BLaER1 treated with 17β-estradiol and CSF1 and Interleukin-3, amounts not matched to agents 10 nM and 100 nM (cell line): ENCODE data around the gene FBH1.
"Not testable (repeated sequence)": the region's sequence is repeated elsewhere in the genome, so short reads cannot be mapped to it uniquely, and the experiment has no call there.

ENCODE experiments used
- H3K27ac ChIP-seq, 11 experiments: shearing (Covaris generic); formaldehyde crosslinking; 2 replicates each; pipeline ENCODE4 v1.8.1; 2022
- H3K27me3 ChIP-seq, 11 experiments: shearing (Covaris generic); formaldehyde crosslinking; 2 replicates each; pipeline ENCODE4 v1.8.1; 2022
- H3K36me3 ChIP-seq, 11 experiments: shearing (Covaris generic); formaldehyde crosslinking; 2 replicates each; pipeline ENCODE4 v1.8.1; 2022
- H3K4me1 ChIP-seq, 10 experiments: shearing (Covaris generic); formaldehyde crosslinking; 2 replicates each; pipeline ENCODE4 v1.8.1; 2022
- H3K4me2 ChIP-seq, 11 experiments: shearing (Covaris generic); formaldehyde crosslinking; 2 replicates each; pipeline ENCODE4 v1.8.1; 2022
- H3K4me3 ChIP-seq, 10 experiments: shearing (Covaris generic); formaldehyde crosslinking; 2 replicates each; pipeline ENCODE4 v1.8.1; 2022
- H3K9ac ChIP-seq, 11 experiments: shearing (Covaris generic); formaldehyde crosslinking; 2 replicates each; pipeline ENCODE4 v1.8.1; 2022
- H3K9me3 ChIP-seq, 11 experiments: shearing (Covaris generic); formaldehyde crosslinking; replicated peaks in 1 of 11; 2 replicates each; pipeline ENCODE4 v1.8.1; 2022
- H4K20me1 ChIP-seq, 11 experiments: shearing (Covaris generic); formaldehyde crosslinking; 2 replicates each; pipeline ENCODE4 v1.8.1; 2022
- Cebpa-rat ChIP-seq, 11 experiments: shearing (Covaris generic); IDR thresholded peaks; 2 replicates each; pipeline ENCODE4 v1.8.1; 2022

The FBH1 gene

DNA sequence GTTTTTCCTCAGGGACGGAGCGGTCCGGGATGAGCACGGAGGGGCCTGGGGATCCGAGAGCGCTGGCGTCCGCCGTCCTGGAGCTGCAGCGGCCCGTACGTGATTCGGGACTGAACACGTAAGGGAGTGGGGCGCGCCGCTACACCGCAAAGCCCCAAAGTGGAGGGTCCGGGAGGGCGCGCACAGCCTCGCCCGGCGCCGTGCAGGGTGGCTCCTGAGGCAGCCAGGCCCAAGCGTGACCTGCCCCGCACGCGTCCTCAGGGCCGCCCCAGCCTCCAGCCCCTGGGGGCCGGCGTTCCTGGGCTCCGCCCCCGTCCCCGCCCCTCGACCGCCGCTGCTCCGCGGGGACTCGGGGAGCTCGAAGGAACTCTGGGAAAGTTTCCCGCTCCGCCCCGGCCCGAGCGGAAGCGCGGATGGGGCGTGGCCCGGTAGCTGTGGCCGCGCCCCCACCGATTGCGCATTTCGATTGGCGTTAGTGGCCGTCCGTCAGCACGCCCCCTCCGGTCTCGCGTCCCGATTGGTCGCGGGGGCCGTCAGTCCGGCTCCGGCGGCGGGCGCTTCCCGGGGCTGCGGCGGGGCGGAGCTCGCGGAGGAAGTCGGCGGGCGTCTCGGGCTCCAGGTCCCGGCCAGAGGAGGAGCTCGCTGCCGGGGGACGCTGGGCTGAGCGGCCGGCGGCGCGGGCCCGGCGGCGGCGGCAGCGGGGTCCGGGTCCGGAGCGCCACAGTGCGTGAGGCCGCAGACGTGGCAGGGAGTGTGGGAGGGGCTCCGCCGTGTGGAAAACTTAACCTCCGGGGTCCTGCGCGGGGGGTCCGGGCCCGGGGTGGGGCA lies at the start of gene FBH1, which contains the start of gene ANKRD16:
TSS of gene FBH1 (plus strand) at position 620 of the 828 bp plus-strand sequence. CDS start at position 723, 103 bp downstream.
TSS of gene ANKRD16 (minus strand) at position 270 of the 828 bp plus-strand sequence. CDS start 539 bp downstream, outside the sequence.
- Histone ChIP-seq H3K36me3 (peaks cover 26 to 58% (median 39%) of the 10 kb centered on the region in 11 experiments), H3K4me3 (peak within 1 kb of the TSS; percentile 70 to 99 (median 88)), H4K20me1 (peaks cover 23 to 60% (median 43%) of the 10 kb centered on the region in 11 experiments; a peak in 19 of 22 replicates), H3K4me2 (peak within 1 kb of the TSS; percentile 86 to 100 (median 98)), H3K27me3 (no peaks in the 10 kb centered on the region), H3K9ac (peak within 1 kb of the TSS; percentile 80 to 97 (median 92)), H3K9me3 (no peaks in the 10 kb centered on the region), H3K4me1 (peaks cover 32 to 47% (median 39%) of the 10 kb centered on the region in 10 experiments), H3K27ac (peak within 1 kb of the TSS; percentile 67 to 91 (median 88))
- TF ChIP-seq Cebpa-rat (IDR thresholded peaks at IDR 0.05): no peak

DNA sequence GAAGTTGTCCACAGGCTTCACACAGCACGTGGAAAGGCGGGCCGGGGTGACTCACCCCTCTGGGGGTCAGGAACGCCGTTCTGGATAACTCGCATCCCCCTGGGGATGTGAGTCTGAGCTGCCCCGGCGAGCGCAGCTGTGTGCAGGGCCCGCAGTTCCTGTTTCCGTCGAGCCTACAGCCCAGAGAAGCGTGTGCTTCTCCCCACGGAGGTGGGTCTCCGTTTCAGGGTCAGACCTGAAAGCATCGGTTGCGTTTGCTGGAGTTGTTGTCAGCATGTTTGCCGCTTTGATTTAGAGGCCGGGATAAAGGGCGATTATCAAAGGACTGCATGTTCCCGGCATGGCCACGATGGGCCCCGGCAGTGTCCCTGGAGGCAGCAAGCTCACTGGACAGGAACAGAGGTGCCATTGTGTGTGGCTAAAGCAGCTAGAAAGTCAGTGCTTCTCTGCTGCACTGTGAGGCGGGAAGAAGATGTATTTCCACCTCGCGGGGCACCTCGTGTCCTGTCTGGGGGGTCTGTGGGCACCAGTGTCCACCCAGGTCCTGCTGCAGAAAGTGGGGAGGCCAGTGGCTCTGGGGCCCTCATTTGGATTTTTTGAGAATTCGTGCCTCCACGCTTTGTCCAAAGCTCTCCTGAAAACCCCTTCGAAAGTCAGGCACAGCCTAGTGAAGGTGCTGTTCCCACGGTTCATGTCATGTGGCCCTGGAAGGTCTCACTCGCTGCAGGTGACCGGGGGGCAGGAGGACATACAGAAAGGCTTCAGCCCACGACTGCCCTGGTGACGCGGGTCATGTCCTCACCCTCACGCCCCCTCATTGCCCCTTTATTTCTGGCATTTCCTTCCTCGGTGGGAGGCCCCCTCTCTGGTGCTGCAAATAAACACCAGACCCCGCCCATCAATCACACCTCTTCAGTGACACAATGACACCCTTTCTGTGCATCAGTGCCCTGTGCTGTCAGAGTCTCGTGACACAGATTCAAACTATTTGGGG lies 49.4 kb upstream of the FBH1 start:
- H3K4me2 ChIP-seq: peak overlapping the region; percentile 75 to 98 (median 89)
- no peaks in the 10 kb centered on the region for H4K20me1 ChIP-seq
- peak overlapping the region; percentile 28 to 85 (median 77); a peak in 20 of 22 replicates for H3K9ac ChIP-seq
- peak overlapping the region; percentile 20 to 59 (median 53); a peak in 18 of 20 replicates for H3K4me3 ChIP-seq
- H3K27ac ChIP-seq: peak overlapping the region in 10 of 11 experiments; percentile 23 to 96 (median 86); a peak in 20 of 22 replicates
- H3K4me1 ChIP-seq: peaks cover 19 to 74% (median 58%) of the 10 kb centered on the region in 10 experiments
- no peak for TF ChIP-seq Cebpa-rat (IDR thresholded peaks at IDR 0.05)
- H3K9me3 ChIP-seq: no peaks in the 10 kb centered on the region
- no peaks in the 10 kb centered on the region for H3K36me3 ChIP-seq
- peaks cover 0 to 5% (median 0%) of the 10 kb centered on the region in 11 experiments; a peak in 2 of 22 replicates for H3K27me3 ChIP-seq

DNA sequence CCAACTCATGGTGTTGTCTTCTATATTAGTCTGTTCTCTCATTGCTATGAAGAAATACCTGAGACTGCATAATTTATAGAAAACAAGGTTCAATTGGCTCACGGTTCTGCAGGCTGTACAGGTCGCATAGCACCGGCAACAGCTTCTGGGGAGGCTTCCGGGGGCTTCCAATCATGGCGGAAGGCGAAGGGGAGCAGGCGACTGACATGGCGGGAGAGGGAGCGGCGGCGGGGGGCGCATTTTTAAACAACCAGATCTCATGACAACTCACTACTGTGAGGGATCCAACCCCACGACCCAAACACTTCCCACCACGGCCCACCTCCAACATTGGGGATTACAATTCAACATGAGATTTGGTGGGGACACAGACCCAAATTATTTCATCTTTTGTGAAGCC lies 48.1 kb upstream of the FBH1 start:
- H3K4me2 ChIP-seq: peak overlapping the region in 8 of 11 experiments; percentile 82 to 98 (median 92); a peak in 15 of 22 replicates
- TF ChIP-seq Cebpa-rat (IDR thresholded peaks at IDR 0.05): no peak
- no peaks in the 10 kb centered on the region for H4K20me1 ChIP-seq
- H3K9me3 ChIP-seq: no peaks in the 10 kb centered on the region
- H3K27me3 ChIP-seq: peaks cover 0 to 5% (median 0%) of the 10 kb centered on the region in 11 experiments; a peak in 2 of 22 replicates
- H3K4me3 ChIP-seq: no peak overlapping the region
- H3K36me3 ChIP-seq: no peaks in the 10 kb centered on the region
- peaks cover 31 to 86% (median 67%) of the 10 kb centered on the region in 10 experiments for H3K4me1 ChIP-seq
- H3K27ac ChIP-seq: peak overlapping the region in 2 of 11 experiments; percentile 90 to 96; a peak in 3 of 22 replicates
- H3K9ac ChIP-seq: peak overlapping the region in 1 of 11 experiments; percentile 85; a peak in 1 of 22 replicates

DNA sequence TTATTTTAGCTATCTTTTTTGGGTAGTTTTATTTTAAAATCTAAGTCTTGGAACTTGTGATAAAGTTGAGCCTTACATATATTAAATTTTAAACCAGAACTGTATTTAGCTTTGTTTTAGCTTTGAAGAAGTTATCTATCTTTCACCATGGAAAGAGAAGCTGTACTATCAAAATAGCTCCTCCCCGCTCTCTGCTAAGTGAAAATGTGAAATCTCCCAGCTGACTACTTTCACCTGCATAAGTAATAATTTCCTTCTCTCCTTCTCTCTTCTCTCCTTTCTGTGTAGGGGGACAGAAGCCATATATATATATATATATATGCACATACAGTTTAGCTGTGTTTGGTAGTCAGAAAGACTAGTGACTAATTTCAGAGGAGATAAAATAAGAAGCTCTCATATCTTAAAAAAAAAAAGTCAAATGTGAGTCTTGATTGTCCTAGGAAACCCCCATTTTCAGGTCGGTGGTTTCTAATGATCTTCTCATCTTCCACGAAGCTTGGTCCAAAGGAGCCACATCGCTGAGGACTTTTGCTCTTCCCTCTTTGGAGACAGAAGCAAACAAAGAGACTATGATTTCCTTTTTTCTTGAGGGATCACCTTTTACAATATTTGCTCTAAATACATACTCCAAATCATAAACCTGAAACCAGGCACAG lies 46.2 kb upstream of the FBH1 start:
- Histone ChIP-seq H3K4me3 (no peak overlapping the region), H3K27me3 (peaks cover 0 to 5% (median 0%) of the 10 kb centered on the region in 11 experiments; a peak in 2 of 22 replicates), H3K4me1 (peaks cover 35 to 74% (median 55%) of the 10 kb centered on the region in 10 experiments), H3K9ac (no peak overlapping the region), H3K27ac (no peak overlapping the region), H4K20me1 (no peaks in the 10 kb centered on the region), H3K9me3 (no peaks in the 10 kb centered on the region), H3K4me2 (peak overlapping the region in 7 of 11 experiments; percentile 0 to 45 (median 32); a peak in 8 of 22 replicates), H3K36me3 (no peaks in the 10 kb centered on the region)
- TF ChIP-seq Cebpa-rat (IDR thresholded peaks at IDR 0.05): no peak

DNA sequence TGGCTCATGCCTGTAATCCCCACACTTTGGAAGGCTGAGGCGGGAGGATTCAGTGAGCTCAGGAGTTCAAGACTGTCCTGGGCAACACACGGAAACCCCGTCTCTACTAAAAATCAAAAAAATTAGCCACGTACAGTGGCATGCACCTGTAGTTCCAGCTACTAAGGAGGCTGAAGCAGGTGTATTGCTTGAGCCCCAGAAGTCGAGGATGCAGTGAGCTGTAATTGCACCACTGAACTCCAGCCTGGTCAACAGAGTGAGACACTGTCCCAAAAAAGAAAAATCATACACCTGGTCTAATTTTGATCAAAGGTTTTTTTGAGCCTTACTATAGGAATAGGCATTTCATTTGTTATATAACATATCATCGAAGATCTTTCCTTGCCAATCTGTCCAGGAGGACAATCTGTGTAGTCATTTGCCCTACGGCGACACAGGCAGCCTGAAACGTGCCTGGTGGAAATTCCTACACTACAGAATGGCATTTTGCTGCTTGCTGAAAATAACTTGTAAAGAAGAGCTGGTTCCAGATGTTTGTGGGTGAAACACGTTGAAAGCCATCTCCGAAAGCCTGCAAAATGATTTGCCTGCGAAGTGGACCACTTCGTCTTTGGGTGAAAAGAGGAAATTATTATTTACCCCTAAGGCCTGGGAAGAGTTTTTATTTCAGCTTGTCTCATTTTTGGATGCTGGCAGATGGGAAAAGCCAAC lies 45.5 kb upstream of the FBH1 start:
- Histone ChIP-seq H3K4me2 (peak overlapping the region in 7 of 11 experiments; percentile 0 to 45 (median 11); a peak in 9 of 22 replicates), H3K27me3 (peaks cover 0 to 5% (median 0%) of the 10 kb centered on the region in 11 experiments; a peak in 2 of 22 replicates), H3K27ac (no peak overlapping the region), H3K4me1 (peaks cover 33 to 67% (median 48%) of the 10 kb centered on the region in 10 experiments), H3K36me3 (no peaks in the 10 kb centered on the region), H3K9me3 (no peaks in the 10 kb centered on the region), H3K4me3 (no peak overlapping the region), H3K9ac (no peak overlapping the region), H4K20me1 (no peaks in the 10 kb centered on the region)
- no peak for TF ChIP-seq Cebpa-rat (IDR thresholded peaks at IDR 0.05)

DNA sequence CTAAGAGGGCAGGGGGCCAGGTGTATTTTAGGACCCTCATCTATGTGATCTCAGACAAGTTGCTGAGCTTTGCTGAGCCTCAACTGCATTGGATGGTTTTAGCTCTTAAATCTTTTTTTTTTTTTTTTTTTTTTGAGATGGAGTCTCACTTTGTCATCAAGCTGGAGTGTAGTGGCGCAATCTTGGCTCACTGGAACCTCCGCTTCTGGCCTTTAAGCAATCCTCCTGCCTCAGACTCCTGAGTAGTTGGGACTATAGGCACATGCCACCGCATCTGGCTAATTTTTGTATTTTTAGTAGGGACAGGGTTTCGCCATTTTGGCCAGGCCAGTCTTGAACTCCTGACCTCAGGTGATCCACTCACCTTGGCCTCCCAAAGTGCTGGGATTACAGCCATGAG lies 43.4 kb upstream of the FBH1 start:
- H3K9me3 ChIP-seq, H3K27me3 ChIP-seq, H4K20me1 ChIP-seq, H3K36me3 ChIP-seq, H3K9ac ChIP-seq, H3K4me3 ChIP-seq: not testable (repeated sequence)
- Histone ChIP-seq H3K4me2 (peak overlapping the region; percentile 9 to 86 (median 54); a peak in 21 of 22 replicates), H3K4me1 (peaks cover 15 to 47% (median 27%) of the 10 kb centered on the region in 10 experiments), H3K27ac (peak overlapping the region in 1 of 11 experiments; percentile 20; a peak in 2 of 22 replicates)

DNA sequence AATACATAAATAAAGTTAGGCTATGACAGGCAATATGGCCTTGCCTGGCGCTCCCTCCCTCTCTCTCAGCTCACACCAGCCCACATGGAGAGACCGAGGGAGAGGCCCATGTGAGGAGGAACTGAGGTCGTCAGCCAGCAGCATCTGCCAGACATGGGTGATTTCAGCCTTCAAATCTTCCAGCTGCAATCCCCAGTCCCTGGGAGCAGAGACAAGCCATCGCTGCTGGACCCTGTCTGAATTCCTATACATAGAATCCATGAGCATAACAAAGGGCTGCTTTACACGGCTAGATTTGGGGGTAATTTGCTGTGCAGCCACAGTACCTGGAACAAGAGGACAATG lies 35.9 kb upstream of the FBH1 start:
- TF ChIP-seq Cebpa-rat (IDR thresholded peaks at IDR 0.05): no peak

More for the DNA sequence above, 35.9 kb upstream of the FBH1 start:
- H3K4me1 ChIP-seq: peaks cover 0 to 17% (median 0%) of the 10 kb centered on the region in 10 experiments; a peak in 6 of 20 replicates
- H3K9ac ChIP-seq: no peak overlapping the region
- no peak overlapping the region for H3K4me3 ChIP-seq
- no peaks in the 10 kb centered on the region for H4K20me1 ChIP-seq
- no peak overlapping the region for H3K4me2 ChIP-seq
- no peaks in the 10 kb centered on the region for H3K27me3 ChIP-seq
- no peaks in the 10 kb centered on the region for H3K36me3 ChIP-seq
- no peak overlapping the region for H3K27ac ChIP-seq
- H3K9me3 ChIP-seq: peaks cover 0 to 8% (median 0%) of the 10 kb centered on the region in 11 experiments; a peak in 1 of 22 replicates
